Gastrocnemius medialis (tissue), 4 donors: ENCODE results near the gene BEST3. TPM values are rescaled to one million over a fixed set of nuclear protein-coding genes. Genes with fewer than 3 reads are reported as not detected.
"Not testable (repeated sequence)": the region's sequence is repeated elsewhere in the genome, so short reads cannot be mapped to it uniquely, and the experiment has no call there.

Experiments
- ATAC-seq, 2 donors: fragments of 150-250 bp; one replicate each; pipeline ENCODE4 v1.9.1; 2016
- DNase-seq, 2 donors: peaks; one replicate each; pipeline ENCODE4 v3.0.0-alpha.2; 2019
- H3K27ac ChIP-seq, 4 donors: fragments of 200-600 bp; sonication (generic); 1 replicate in 1 of 4; 2 replicates in 3 of 4; pipeline ENCODE4 v1.5.1; 2016 to 2018; ENCODE audit warnings: mild to moderate bottlenecking in 2 of 4, moderate library complexity in 1 of 4
- H3K27me3 ChIP-seq, 3 donors: fragments of 200-600 bp; sonication (generic) in 2 of 3; 1 replicate in 1 of 3; 2 replicates in 2 of 3; pipeline versions ENCODE4 v1.5.1 to v1.6.0; 2016 to 2019; ENCODE audit warnings: mild to moderate bottlenecking in 1 of 3, moderate library complexity in 1 of 3
- H3K36me3 ChIP-seq, 2 donors: fragments of 200-600 bp; sonication (generic) in 1 of 2; one replicate each; pipeline ENCODE4 v1.5.1; 2017 to 2018
- H3K4me1 ChIP-seq, 2 donors: fragments of 200-600 bp; sonication (generic) in 1 of 2; one replicate each; pipeline ENCODE4 v1.5.1; 2016 to 2017; ENCODE audit warnings: mild to moderate bottlenecking in 2 of 2
- H3K4me3 ChIP-seq, 4 donors: fragments of 200-600 bp; sonication (generic) in 3 of 4; 1 replicate in 1 of 4; 2 replicates in 3 of 4; pipeline ENCODE4 v1.5.1; 2016 to 2019; ENCODE audit warnings: mild to moderate bottlenecking in 2 of 4
- H3K9me3 ChIP-seq, 3 donors: fragments of 200-600 bp; sonication (generic) in 2 of 3; 1 replicate in 1 of 3; 2 replicates in 2 of 3; pipeline ENCODE4 v1.5.1; 2016 to 2019
- CTCF ChIP-seq, 5 experiments: fragments of 450-650 bp in 3 of 5; fragments of 200-600 bp in 2 of 5; sonication (generic) in 2 of 5; IDR thresholded peaks in 4 of 5; conservative IDR thresholded peaks in 1 of 5; 1 replicate in 4 of 5; 2 replicates in 1 of 5; pipeline ENCODE4 v1.5.1; 2016 to 2019; ENCODE audit warnings: antibody characterized with exemption in 5 of 5, mild to moderate bottlenecking in 3 of 5, moderate library complexity in 3 of 5
- POLR2A ChIP-seq, 2 donors: fragments of 450-650 bp; IDR thresholded peaks; one replicate each; pipeline ENCODE4 v1.6.1; 2017; ENCODE audit warnings: antibody characterized with exemption in 2 of 2, mild to moderate bottlenecking in 2 of 2, moderate library complexity in 2 of 2
- in situ Hi-C, 4 donors: fragments of 200-750 bp; cut with MboI; loops; one replicate each; pipeline versions ENCODE4 v1.15.0 to v1.8.0; 2017; ENCODE audit warnings: low sequenced_read_pairs in 4 of 4
- intact Hi-C: fragments of 100-400 bp; cut with DNase I; formaldehyde crosslinking; loops from one replicate; pipeline ENCODE4 v1.15.1; 2023; ENCODE audit warnings: low total_unique reads
- total RNA-seq, 4 donors: library from RNA; depleted of rRNA; stranded (reverse); fragments of >200 nt; gene quantifications; one replicate each; pipeline versions ENCODE4 v1.1.0 to v1.2.3, GENCODE V29; 2016

BEST3 gene
- total RNA-seq, 4 donors from 2014 or later: 61.8 to 163 (median 119) TPM

DNA sequence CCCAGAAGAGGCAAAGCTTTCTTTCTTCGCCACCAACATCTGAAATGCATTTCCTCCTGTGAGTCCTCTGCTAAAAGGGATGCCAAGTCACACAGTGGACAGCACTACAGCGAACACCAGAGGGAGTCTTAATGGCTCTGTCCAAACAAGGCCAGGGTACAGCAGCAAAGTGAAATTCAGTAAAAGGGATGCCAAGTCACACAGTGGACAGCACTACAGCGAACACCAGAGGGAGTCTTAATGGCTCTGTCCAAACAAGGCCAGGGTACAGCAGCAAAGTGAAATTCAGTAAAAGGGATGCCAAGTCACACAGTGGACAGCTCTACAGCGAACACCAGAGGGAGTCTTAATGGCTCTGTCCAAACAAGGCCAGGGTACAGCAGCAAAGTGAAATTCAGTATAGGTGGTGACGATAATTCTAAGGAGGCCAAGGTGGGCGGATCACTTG, 34.1 kb downstream of the BEST3 start:
- H3K27me3 ChIP-seq, H3K4me3 ChIP-seq, intact Hi-C loops, in situ Hi-C loops, H3K9me3 ChIP-seq: not testable (repeated sequence)
- ATAC-seq (peak; percentile 59 to 78), DNase-seq (peak in 1 of 2 donors; percentile 55)
- Histone ChIP-seq H3K36me3 (peaks cover 0 to 63% of the 10 kb centered on the region in 2 donors), H3K4me1 (peaks cover 9 to 15% of the 10 kb centered on the region in 2 donors), H3K27ac (peak overlapping the region in 2 of 4 donors; percentile 49 to 55)
- TF ChIP-seq CTCF (IDR thresholded peaks at IDR 0.05 in 4 of 5, conservative IDR thresholded peaks at IDR 0.05 in 1 of 5): peak in 1 of 5 experiments; percentile 35

DNA sequence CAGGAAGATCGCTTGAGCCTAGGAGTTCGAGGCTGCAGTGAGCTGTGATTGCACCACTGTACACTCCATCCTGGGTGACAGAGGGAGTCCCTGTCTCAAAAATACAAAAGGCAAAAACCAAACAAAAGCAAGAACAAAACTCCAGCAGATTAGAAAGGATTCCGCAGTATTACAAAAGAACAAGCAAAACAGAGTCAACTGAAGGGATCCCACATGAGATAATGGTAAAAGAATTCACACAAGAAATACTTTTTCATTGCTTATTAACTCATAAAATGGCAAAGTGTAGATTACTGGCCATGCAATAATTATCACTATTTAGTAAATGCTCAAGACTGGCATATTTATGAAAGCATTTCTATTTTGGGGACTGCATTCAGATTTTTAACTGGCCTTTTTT, 35.4 kb downstream of the BEST3 start:
- Histone ChIP-seq H3K4me3 (no peak overlapping the region), H3K27ac (no peak overlapping the region), H3K36me3 (peaks cover 0 to 51% of the 10 kb centered on the region in 2 donors), H3K4me1 (peaks cover 9 to 19% of the 10 kb centered on the region in 2 donors), H3K9me3 (no peaks in the 10 kb centered on the region), H3K27me3 (no peaks in the 10 kb centered on the region)
- intact Hi-C loops: no loop called here
- in situ Hi-C loops: no loop called here
- TF ChIP-seq CTCF (IDR thresholded peaks at IDR 0.05 in 4 of 5, conservative IDR thresholded peaks at IDR 0.05 in 1 of 5): no peak
- TF ChIP-seq POLR2A (IDR thresholded peaks at IDR 0.05): no peak
- no peak for ATAC-seq
- DNase-seq: no peak

DNA sequence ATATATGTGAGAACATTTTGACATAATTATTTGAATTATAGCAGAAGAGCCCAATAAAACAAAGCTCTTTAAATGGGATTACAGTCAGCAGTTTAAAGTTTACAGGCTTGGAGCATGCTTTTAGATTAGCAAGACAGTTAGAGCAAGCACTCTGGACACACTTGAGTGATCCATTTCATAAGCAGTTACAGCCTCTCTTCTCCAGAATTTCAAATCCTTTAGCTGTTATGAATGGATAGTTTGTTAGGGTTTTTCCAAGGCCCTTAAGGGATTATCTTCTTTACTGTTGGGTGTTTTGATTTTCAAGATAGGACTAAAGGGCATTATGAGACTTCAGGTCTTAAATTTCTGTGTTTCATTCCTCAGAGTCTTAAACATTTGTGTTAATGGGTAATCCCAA, 36.3 kb downstream of the BEST3 start:
- H3K4me3 ChIP-seq: no peak overlapping the region
- intact Hi-C loops (no loop called here), in situ Hi-C loops (no loop called here)
- no peaks in the 10 kb centered on the region for H3K27me3 ChIP-seq
- H3K9me3 ChIP-seq: no peaks in the 10 kb centered on the region
- TF ChIP-seq CTCF (IDR thresholded peaks at IDR 0.05 in 4 of 5, conservative IDR thresholded peaks at IDR 0.05 in 1 of 5) (no peak), POLR2A (IDR thresholded peaks at IDR 0.05) (no peak)
- peaks cover 16 to 27% of the 10 kb centered on the region in 2 donors for H3K4me1 ChIP-seq
- H3K36me3 ChIP-seq: peaks cover 0 to 41% of the 10 kb centered on the region in 2 donors
- peak overlapping the region in 2 of 4 donors; percentile 39 to 80 for H3K27ac ChIP-seq
- DNase-seq (no peak), ATAC-seq (no peak)

DNA sequence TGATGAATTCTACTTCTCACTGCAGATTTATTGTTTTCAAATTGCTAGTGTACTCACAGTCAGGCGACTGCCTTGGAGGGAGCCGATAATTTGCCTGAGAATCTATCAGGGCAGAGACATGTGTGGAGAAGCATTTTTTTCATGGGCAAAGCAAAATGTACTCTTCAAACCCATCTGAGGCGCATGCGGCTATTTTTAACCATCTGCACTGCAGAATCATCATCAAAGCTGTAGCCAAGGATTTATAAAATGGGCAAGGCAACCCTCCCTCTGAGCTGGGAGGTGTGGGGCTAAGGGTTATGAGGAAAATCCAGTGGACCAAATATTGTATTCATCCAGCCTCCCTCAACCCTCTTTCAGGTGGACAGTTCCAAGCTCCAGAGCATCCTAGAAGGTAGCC, 37.7 kb downstream of the BEST3 start:
- no peaks in the 10 kb centered on the region for H3K9me3 ChIP-seq
- peaks cover 25 to 38% of the 10 kb centered on the region in 2 donors for H3K4me1 ChIP-seq
- no peaks in the 10 kb centered on the region for H3K27me3 ChIP-seq
- no peak for DNase-seq
- intact Hi-C loops: no loop called here
- in situ Hi-C loops: no loop called here
- ATAC-seq: no peak
- no peak overlapping the region for H3K4me3 ChIP-seq
- peak overlapping the region; percentile 41 to 91 (median 83) for H3K27ac ChIP-seq
- H3K36me3 ChIP-seq: peaks cover 0 to 28% of the 10 kb centered on the region in 2 donors
- TF ChIP-seq CTCF (IDR thresholded peaks at IDR 0.05 in 4 of 5, conservative IDR thresholded peaks at IDR 0.05 in 1 of 5): no peak
- no peak for TF ChIP-seq POLR2A (IDR thresholded peaks at IDR 0.05)
